Activated CD8-positive, alpha-beta T cell treated with anti-CD3 and anti-CD28 coated beads, Interleukin-2, amount 10 ng/mL, durations not matched to agents 7 days and 5 days (primary cell): ENCODE results near the gene ABCB1. TPM values are rescaled to one million over a fixed set of nuclear protein-coding genes. Genes with fewer than 3 reads are reported as not detected.
A peak's percentile ranks its signal among the peaks of the same experiment; 100 is the strongest.

Source experiments
- ATAC-seq: fragments of 150-1000 bp; cut with Tn5 transposase; one replicate; pipeline ENCODE4 v1.10.0; 2021; ENCODE audit warnings: moderate library complexity
- CTCF ChIA-PET: fragments of 350-600 bp; sonication (Branson Sonifier 250); formaldehyde crosslinking; loops from one replicate; lab custom pipeline; 2021; ENCODE audit warnings: antibody characterized with exemption; lab: Charles Lee
- POLR2A ChIA-PET: fragments of 350-600 bp; sonication (Branson Sonifier 250); formaldehyde crosslinking; loops from one replicate; lab custom pipeline; 2021; ENCODE audit warnings: antibody characterized with exemption; lab: Charles Lee
- DNase-seq: peaks from one replicate; pipeline ENCODE4 v3.0.0-alpha.2; 2020
- H3K27ac Mint-ChIP-seq: one replicate; pipeline ENCODE4 v1.8.0; 2021; ENCODE audit warnings: mild to moderate bottlenecking, mixed read lengths
- H3K27me3 Mint-ChIP-seq: one replicate; pipeline ENCODE4 v1.8.0; 2021; ENCODE audit warnings: low read depth, mixed read lengths
- H3K36me3 Mint-ChIP-seq: one replicate; pipeline ENCODE4 v1.8.0; 2021; ENCODE audit warnings: low read depth, mixed read lengths
- H3K4me1 Mint-ChIP-seq: one replicate; pipeline ENCODE4 v1.8.0; 2021; ENCODE audit warnings: low read depth, mixed read lengths
- H3K4me3 Mint-ChIP-seq: one replicate; pipeline ENCODE4 v1.8.0; 2021; ENCODE audit warnings: mild to moderate bottlenecking, mixed read lengths
- H3K9me3 Mint-ChIP-seq: one replicate; pipeline ENCODE4 v1.8.0; 2022; ENCODE audit warnings: mixed read lengths; ENCODE audit not compliant: insufficient read depth
- total RNA-seq, 2 experiments: library from RNA; stranded (reverse); gene quantifications; one replicate each; pipeline ENCODE4 v1.2.3, GENCODE V29; 2021

The ABCB1 gene
- 1 to 10 TPM; 2.8 to 4.8 TPM for total RNA-seq

- Mint-ChIP-seq H3K4me3 (peak within 1 kb of the TSS; percentile 82), H3K27ac (peak within 1 kb of the TSS; percentile 41), H3K4me1 (peaks cover 31% of the 10 kb centered on the region), H3K27me3 (peaks cover 18% of the 10 kb centered on the region), H3K9me3 (no peaks in the 10 kb centered on the region), H3K36me3 (no peaks in the 10 kb centered on the region)
- DNase-seq (peak; percentile 60), ATAC-seq (peak; percentile 92)
- ChIA-PET CTCF (interaction anchor here (0.6 to 3.0 kb wide), 21 partner anchors 8 to 447 kb away, joined by 3 to 19 read pairs (median 4); no protein-coding TSS in a partner anchor), POLR2A (interaction anchor here (0.9 to 1.0 kb wide), 2 partner anchors 12 to 19 kb away, joined by 3 to 9 read pairs; no protein-coding TSS in a partner anchor)
Measured at GRCh38 chr7:87600130-87601124, at the start of gene ABCB1. Gene ABCB1, minus strand, starts transcription at chr7:87600884. Its CDS starts 700 bp downstream, at chr7:87600184.

- Mint-ChIP-seq H3K36me3 (no peaks in the 10 kb centered on the region), H3K4me3 (no peak overlapping the region), H3K27me3 (no peaks in the 10 kb centered on the region), H3K4me1 (no peaks in the 10 kb centered on the region), H3K9me3 (no peaks in the 10 kb centered on the region), H3K27ac (no peak overlapping the region)
- ATAC-seq, result no peak
- POLR2A ChIA-PET, result no interaction called here
- no peak for DNase-seq
- CTCF ChIA-PET, result interaction anchor here (0.8 kb wide), 1 partner anchor 15 kb away, joined by 3 read pairs; no protein-coding TSS in a partner anchor
Measured at GRCh38 chr7:87648316-87648715, 47.6 kb upstream of the ABCB1 start.

- H3K4me1 Mint-ChIP-seq, result no peaks in the 10 kb centered on the region
- no peak overlapping the region for H3K27ac Mint-ChIP-seq
- ChIA-PET POLR2A (no interaction called here), CTCF (no interaction called here)
- H3K9me3 Mint-ChIP-seq, result no peaks in the 10 kb centered on the region
- ATAC-seq, result no peak
- no peaks in the 10 kb centered on the region for H3K36me3 Mint-ChIP-seq
- no peak overlapping the region for H3K4me3 Mint-ChIP-seq
- no peak for DNase-seq
- no peaks in the 10 kb centered on the region for H3K27me3 Mint-ChIP-seq
Measured at GRCh38 chr7:87645446-87645845, 44.8 kb upstream of the ABCB1 start.

GRCh38 chr7:87635921-87636320 lies 35.2 kb upstream of the ABCB1 start:
- Mint-ChIP-seq H3K4me3 (no peak overlapping the region), H3K27ac (no peak overlapping the region), H3K27me3 (no peaks in the 10 kb centered on the region), H3K4me1 (no peaks in the 10 kb centered on the region), H3K9me3 (no peaks in the 10 kb centered on the region), H3K36me3 (no peaks in the 10 kb centered on the region)
- ChIA-PET POLR2A (no interaction called here), CTCF (no interaction called here)
- DNase-seq (no peak), ATAC-seq (no peak)

GRCh38 chr7:87628780-87629569 lies 28.3 kb upstream of the ABCB1 start:
- H3K4me3 Mint-ChIP-seq, result peak overlapping the region; percentile 77
- DNase-seq (peak; percentile 38), ATAC-seq (peak; percentile 28)
- CTCF ChIA-PET, result interaction anchor here (1.2 to 1.6 kb wide), 2 partner anchors 8 to 28 kb away, joined by 3 to 5 read pairs; partner anchors contain the start of gene ABCB1
- POLR2A ChIA-PET, result no interaction called here
- no peaks in the 10 kb centered on the region for H3K9me3 Mint-ChIP-seq
- H3K27ac Mint-ChIP-seq, result no peak overlapping the region
- H3K27me3 Mint-ChIP-seq, result peaks cover 12% of the 10 kb centered on the region
- no peaks in the 10 kb centered on the region for H3K36me3 Mint-ChIP-seq
- H3K4me1 Mint-ChIP-seq, result peaks cover 11% of the 10 kb centered on the region

GRCh38 chr7:87627634-87627994 lies 26.9 kb upstream of the ABCB1 start:
- Mint-ChIP-seq H3K27me3 (peaks cover 15% of the 10 kb centered on the region), H3K4me3 (peak overlapping the region; percentile 77), H3K36me3 (no peaks in the 10 kb centered on the region), H3K9me3 (no peaks in the 10 kb centered on the region), H3K27ac (no peak overlapping the region), H3K4me1 (peaks cover 11% of the 10 kb centered on the region)
- ATAC-seq (peak; percentile 41), DNase-seq (no peak)
- CTCF ChIA-PET, result interaction anchor here (0.8 kb wide), 1 partner anchor 283 kb away, joined by 3 read pairs; the partner anchor contains the start of gene CROT
- POLR2A ChIA-PET, result no interaction called here

- Mint-ChIP-seq H3K4me3 (no peak overlapping the region), H3K36me3 (no peaks in the 10 kb centered on the region), H3K27ac (no peak overlapping the region), H3K9me3 (no peaks in the 10 kb centered on the region), H3K4me1 (peaks cover 11% of the 10 kb centered on the region), H3K27me3 (peaks cover 17% of the 10 kb centered on the region)
- ChIA-PET CTCF (interaction anchor here (1.8 kb wide), 1 partner anchor 119 kb away, joined by 5 read pairs; no protein-coding TSS in a partner anchor), POLR2A (no interaction called here)
- DNase-seq (no peak), ATAC-seq (no peak)
Measured at GRCh38 chr7:87625101-87625500, 24.4 kb upstream of the ABCB1 start.

- no peak for ATAC-seq
- Mint-ChIP-seq H3K9me3 (no peaks in the 10 kb centered on the region), H3K4me1 (peaks cover 11% of the 10 kb centered on the region), H3K27ac (no peak overlapping the region), H3K27me3 (peaks cover 17% of the 10 kb centered on the region), H3K36me3 (no peaks in the 10 kb centered on the region), H3K4me3 (no peak overlapping the region)
- ChIA-PET CTCF (interaction anchor here (1.8 kb wide), 1 partner anchor 119 kb away, joined by 5 read pairs; no protein-coding TSS in a partner anchor), POLR2A (no interaction called here)
- no peak for DNase-seq
Measured at GRCh38 chr7:87624628-87625027, 23.9 kb upstream of the ABCB1 start.

GRCh38 chr7:87615197-87615596 lies 14.5 kb upstream of the ABCB1 start:
- no peaks in the 10 kb centered on the region for H3K9me3 Mint-ChIP-seq
- peaks cover 18% of the 10 kb centered on the region for H3K27me3 Mint-ChIP-seq
- no peaks in the 10 kb centered on the region for H3K4me1 Mint-ChIP-seq
- no peak overlapping the region for H3K27ac Mint-ChIP-seq
- no peak overlapping the region for H3K4me3 Mint-ChIP-seq
- no peak for ATAC-seq
- no peaks in the 10 kb centered on the region for H3K36me3 Mint-ChIP-seq
- DNase-seq, result no peak
- CTCF ChIA-PET, result no interaction called here
- POLR2A ChIA-PET, result no interaction called here

- ATAC-seq, result no peak
- no peak for DNase-seq
- peaks cover 20% of the 10 kb centered on the region for H3K27me3 Mint-ChIP-seq
- no peaks in the 10 kb centered on the region for H3K36me3 Mint-ChIP-seq
- H3K4me1 Mint-ChIP-seq, result no peaks in the 10 kb centered on the region
- no peak overlapping the region for H3K27ac Mint-ChIP-seq
- H3K4me3 Mint-ChIP-seq, result no peak overlapping the region
- H3K9me3 Mint-ChIP-seq, result no peaks in the 10 kb centered on the region
- CTCF ChIA-PET, result interaction anchor here (1.0 kb wide), 1 partner anchor 9 kb away, joined by 4 read pairs; the partner anchor contains the start of gene ABCB1
- POLR2A ChIA-PET, result no interaction called here
Measured at GRCh38 chr7:87609916-87610315, 9.2 kb upstream of the ABCB1 start.

- H3K9me3 Mint-ChIP-seq, result no peaks in the 10 kb centered on the region
- CTCF ChIA-PET, result no interaction called here
- H3K27me3 Mint-ChIP-seq, result peaks cover 24% of the 10 kb centered on the region
- no peak for ATAC-seq
- POLR2A ChIA-PET, result no interaction called here
- H3K27ac Mint-ChIP-seq, result no peak overlapping the region
- H3K4me1 Mint-ChIP-seq, result no peaks in the 10 kb centered on the region
- no peaks in the 10 kb centered on the region for H3K36me3 Mint-ChIP-seq
- DNase-seq, result no peak
- H3K4me3 Mint-ChIP-seq, result no peak overlapping the region
Measured at GRCh38 chr7:87608431-87608830, 7.7 kb upstream of the ABCB1 start.
